ENCODE results near the gene MAX.

Gene MAX

DNA sequence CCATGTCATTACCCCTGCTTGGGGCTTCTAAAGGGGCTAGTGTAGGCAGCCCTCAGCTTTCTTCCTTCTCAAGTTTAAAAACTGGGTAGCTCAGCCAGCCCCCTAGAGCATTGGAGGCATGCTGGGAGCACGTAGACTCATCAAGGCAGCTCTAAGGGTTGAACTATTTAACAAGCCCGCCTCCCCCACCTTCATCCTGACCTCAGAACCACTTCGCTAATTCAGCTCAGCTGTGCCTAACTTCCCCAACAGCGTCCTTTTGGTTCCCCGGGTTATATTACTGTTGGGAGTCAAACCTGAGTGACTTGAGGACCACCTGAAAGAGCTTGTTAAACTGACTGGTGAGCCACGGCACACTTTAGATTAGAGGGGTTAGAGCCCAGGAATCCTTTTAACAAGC is 30.1 kb downstream of the MAX start:
- DNase-seq = no peak

- no peak for DNase-seq
These were observed 30.8 kb downstream of the MAX start for GRCh38 chr14:65071544-65071943.

GRCh38 chr14:65070471-65070976 is 31.8 kb downstream of the MAX start:
- DNase-seq = peak; percentile 59

GRCh38 chr14:65069874-65070413 is 32.4 kb downstream of the MAX start:
- DNase-seq = no peak

GRCh38 chr14:65065719-65066118 is 36.6 kb downstream of the MAX start:
- DNase-seq = no peak

- DNase-seq = no peak
These were observed 39.9 kb downstream of the MAX start for GRCh38 chr14:65062096-65063075.

DNA sequence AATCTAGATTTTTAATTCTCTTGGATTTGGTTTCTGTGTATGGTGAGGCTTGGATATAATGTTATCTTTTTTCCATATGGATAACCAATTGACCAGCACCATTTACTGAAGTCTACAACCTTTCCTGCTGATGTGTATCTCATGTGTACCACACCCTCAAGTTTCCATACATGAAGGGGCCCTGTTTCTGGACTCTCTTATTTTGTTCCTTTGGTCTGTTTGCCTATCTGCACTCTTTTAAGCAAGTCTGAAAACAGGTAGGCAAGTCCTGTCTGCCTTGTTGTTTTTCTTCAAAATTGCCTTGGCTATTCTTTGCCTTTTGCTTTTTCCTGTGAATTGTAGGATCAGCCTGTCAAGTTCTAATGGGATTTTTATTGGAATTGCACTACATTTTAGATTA is 44.6 kb downstream of the MAX start:
- no peak for DNase-seq

- DNase-seq = no peak
These were observed 47.7 kb downstream of the MAX start for GRCh38 chr14:65054471-65055085.

GRCh38 chr14:65053466-65053865 is 48.9 kb downstream of the MAX start:
- no peak for DNase-seq

GRCh38 chr14:65052832-65053231 is 49.5 kb downstream of the MAX start:
- DNase-seq = no peak

GRCh38 chr14:65045709-65046108 is 56.6 kb downstream of the MAX start:
- no peak for DNase-seq

DNA sequence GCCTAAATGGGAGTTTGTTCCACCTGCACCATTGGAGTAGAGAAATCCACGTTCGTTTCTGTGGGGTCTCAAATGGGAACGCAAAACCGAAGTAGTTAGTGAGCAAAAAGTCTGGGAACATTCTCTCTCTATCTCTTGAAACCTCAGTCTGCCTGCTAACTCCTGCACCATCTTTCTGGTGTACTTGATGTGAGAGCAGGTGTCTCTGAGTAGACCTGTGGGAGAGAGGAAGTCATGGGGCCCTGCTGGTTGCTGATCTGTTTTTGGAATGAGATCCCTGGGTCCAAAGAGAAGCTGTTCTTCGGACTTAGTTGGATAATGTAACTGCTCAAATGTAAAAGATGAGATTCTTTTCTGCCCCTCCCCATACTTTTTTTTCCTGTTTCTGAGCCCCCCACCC is 57.3 kb downstream of the MAX start:
- DNase-seq = no peak

- DNase-seq = no peak
These were observed 57.7 kb downstream of the MAX start for GRCh38 chr14:65044596-65044959.

DNA sequence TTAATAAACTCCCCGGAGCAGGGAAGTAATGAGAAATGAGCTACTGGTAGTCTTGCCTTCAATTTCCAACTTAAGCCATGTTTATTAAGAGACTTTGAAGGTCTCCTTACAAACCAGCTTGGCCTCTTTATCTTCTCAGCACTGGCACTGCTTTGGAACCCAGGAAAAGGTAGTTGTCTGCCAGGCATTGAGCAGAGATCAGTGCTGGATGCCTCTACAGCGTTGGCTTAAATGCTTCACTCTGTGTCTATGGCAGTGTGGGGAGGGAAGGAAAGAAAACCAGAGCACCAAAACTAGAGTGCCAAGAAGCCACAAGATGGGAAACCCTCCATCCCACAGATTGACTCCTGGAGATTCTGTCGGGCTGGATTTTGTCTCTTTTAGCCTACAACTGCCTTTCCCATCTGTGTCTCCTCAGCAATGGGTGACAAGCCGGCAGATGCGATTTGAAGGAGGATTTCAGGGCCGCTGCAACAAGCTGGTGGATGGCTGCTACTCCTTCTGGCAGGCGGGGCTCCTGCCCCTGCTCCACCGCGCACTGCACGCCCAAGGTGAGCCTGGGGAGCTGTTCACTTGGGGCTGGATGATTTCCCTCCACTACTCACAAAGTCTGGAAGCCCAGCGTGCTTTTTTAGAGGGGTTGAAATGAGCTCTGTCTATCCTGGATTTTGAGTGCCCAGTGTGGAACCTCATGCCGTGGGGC is 58.3 kb downstream of the MAX start:
- no peak for DNase-seq

DNA sequence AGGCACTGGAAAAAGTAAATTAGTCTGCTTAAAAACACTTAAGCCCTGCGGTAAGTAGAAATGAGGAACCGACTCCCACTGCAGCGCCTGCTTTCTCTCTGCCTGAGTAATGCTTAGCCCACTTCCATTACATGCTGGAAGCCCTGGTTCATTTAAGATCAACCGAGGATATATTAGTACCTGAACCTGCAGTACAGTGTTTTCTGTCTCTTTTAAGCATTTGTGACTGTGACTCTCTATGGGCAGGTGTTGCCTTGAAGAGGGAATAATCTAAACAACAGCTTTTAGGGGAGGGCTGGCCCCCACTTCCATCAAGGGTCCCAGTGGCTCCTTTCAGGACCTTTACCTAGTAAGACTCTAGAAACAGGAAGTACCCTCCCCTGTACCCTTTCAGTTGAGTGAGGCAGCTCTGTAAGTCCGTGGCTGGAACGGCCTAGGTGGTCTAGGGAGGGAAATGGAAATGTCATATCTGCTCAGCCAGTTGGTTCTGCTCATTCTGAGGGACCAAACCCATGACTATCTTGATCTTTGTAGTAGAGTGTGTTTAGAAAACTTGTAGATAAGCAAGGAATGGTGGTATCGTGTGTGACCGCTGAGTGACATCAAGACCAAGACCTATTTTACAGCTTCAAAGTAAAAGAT is 59.5 kb downstream of the MAX start:
- DNase-seq = no peak

- DNase-seq = no peak
These were observed 60.0 kb downstream of the MAX start for GRCh38 chr14:65042296-65042695.

GRCh38 chr14:65041434-65041915 is 60.8 kb downstream of the MAX start:
- DNase-seq = no peak

DNA sequence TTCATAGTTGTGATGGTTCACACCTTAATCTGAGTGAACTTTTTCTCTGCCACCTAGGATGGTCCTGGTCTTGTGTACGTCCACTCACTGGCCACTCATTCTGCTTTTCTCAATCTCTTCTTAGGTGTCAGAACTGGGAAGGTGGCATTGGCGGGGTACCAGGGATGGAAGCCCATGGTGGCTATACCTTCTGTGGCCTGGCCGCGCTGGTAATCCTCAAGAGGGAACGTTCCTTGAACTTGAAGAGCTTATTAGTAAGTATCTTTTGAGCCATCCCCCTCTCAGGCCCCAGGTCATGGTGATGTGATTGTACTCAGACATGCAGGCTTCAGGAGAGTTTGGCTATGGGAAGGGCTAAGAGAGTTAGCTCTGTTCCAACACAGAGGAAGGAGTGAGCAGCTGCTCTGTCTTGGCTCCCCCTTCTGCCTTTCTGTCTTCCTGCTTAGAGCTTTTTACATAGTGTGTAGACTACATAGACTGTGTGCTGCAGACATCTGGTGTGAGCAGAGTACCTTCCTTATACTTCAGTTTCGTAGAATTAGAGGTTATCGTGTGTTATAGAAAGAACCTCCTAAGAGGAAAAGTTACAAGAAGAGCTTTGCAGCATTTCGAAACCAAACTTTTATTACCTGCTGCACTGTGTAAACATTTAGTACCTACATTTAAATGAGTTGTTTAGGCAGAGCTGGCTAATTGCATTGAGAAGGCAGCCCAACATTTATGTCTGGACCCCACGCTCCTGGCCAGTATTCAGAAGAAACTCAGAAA is 61.5 kb downstream of the MAX start:
- no peak for DNase-seq

DNA sequence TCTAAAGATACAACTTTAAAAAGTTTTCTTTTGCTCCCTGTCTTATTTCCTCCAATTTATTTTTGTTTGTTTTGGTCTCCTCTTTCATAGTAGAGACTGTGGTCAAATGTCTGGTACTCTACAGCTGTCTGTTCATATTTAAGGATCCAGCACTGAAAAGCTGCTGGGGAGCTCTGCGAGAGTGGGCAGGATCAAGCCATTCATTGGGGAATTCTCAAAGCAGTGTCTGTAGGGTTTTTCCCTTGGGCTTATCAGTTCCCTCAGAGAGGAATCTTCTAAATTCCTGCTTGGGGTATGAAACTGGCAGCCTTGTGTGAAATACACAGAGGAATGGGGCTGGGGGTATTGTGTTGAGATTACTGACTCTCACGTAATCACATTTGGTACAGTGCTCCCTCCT is 63.4 kb downstream of the MAX start:
- no peak for DNase-seq

DNA sequence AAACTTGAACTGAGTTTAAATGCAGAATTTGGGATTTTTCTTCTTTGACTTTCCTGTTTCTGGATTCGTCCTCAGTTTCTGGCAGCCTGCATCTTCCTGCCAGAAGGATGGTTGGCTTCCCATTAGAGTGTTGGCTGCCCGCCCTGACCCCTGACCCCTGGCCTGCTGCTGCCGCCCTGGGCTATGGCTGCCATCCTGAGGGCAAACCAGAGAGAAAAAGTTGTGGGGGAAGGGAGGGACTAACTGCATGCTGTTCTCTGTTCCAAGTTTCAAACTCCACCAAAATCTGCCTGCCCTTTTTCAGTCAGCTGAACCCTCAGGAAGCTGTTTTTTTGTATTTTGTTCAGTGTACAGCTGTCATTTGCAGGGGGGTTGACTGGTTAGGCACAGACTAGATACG is 67.3 kb downstream of the MAX start:
- DNase-seq = no peak

GRCh38 chr14:65034021-65034420 is 68.3 kb downstream of the MAX start:
- no peak for DNase-seq

DNA sequence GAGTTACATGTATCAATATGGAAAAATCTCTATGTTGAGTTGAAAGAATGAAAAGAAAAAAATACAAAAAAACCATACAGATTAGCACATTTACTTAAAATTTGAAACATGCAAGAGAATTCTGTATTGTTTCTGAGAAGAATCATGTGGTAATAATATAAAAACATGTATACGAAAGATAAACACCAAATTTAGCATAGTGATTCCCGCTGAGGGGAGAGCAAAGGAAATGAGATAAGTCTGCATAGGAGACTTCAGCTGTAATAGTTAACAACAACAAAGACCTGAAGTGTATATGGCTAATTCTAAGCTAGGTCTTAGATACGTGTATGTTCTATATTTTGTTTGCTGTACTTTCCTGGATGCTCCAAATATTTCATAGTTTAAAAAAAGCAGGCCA is 69.1 kb downstream of the MAX start:
- DNase-seq = no peak
